Muscle layer of duodenum (tissue), 2 donors: ENCODE measurements around the gene MARF1.
"Not testable (repeated sequence)": the region's sequence is repeated elsewhere in the genome, so short reads cannot be mapped to it uniquely, and the experiment has no call there.

Experiments used
- H3K27ac ChIP-seq: one replicate; pipeline ENCODE4 v1.7.0; 2013; ENCODE audit warnings: mild to moderate bottlenecking, low read length
- H3K27me3 ChIP-seq: one replicate; pipeline ENCODE4 v1.7.0; 2013; ENCODE audit warnings: low read depth, mild to moderate bottlenecking, control low read depth, low read length
- H3K36me3 ChIP-seq, 2 donors: one replicate each; pipeline ENCODE4 v1.7.0; 2013; ENCODE audit warnings: low read length in 2 of 2, control low read depth in 1 of 2, mild to moderate bottlenecking in 1 of 2; ENCODE audit not compliant: insufficient read depth in 2 of 2, control insufficient read depth in 1 of 2
- H3K4me1 ChIP-seq, 2 donors: one replicate each; pipeline ENCODE4 v1.7.0; 2013; ENCODE audit warnings: low read length in 2 of 2, mild to moderate bottlenecking in 2 of 2, control low read depth in 1 of 2, moderate library complexity in 1 of 2; ENCODE audit not compliant: insufficient read depth in 2 of 2, control insufficient read depth in 1 of 2
- H3K4me3 ChIP-seq, 2 donors: one replicate each; pipeline ENCODE4 v1.7.0; 2013; ENCODE audit warnings: low read length in 2 of 2, low read depth in 1 of 2, mild to moderate bottlenecking in 1 of 2
- H3K9me3 ChIP-seq, 2 donors: one replicate each; pipeline ENCODE4 v1.7.0; 2013; ENCODE audit warnings: low read length in 2 of 2, control low read depth in 1 of 2, mild to moderate bottlenecking in 1 of 2; ENCODE audit not compliant: control insufficient read depth in 1 of 2
- donor health status: healthy.

MARF1 gene

GRCh38 chr16:15652293-15653001 lies 9.5 kb upstream of the MARF1 start:
- no peak overlapping the region for H3K27ac ChIP-seq
- H3K4me3 ChIP-seq: no peak overlapping the region
- peaks cover 2 to 48% of the 10 kb centered on the region in 2 donors for H3K4me1 ChIP-seq
- no peaks in the 10 kb centered on the region for H3K36me3 ChIP-seq
- no peaks in the 10 kb centered on the region for H3K27me3 ChIP-seq
- H3K9me3 ChIP-seq: no peaks in the 10 kb centered on the region

- H3K27ac ChIP-seq: peak overlapping the region; percentile 87
- H3K36me3 ChIP-seq: no peaks in the 10 kb centered on the region
- no peaks in the 10 kb centered on the region for H3K9me3 ChIP-seq
- peaks cover 2 to 48% of the 10 kb centered on the region in 2 donors for H3K4me1 ChIP-seq
- no peaks in the 10 kb centered on the region for H3K27me3 ChIP-seq
- H3K4me3 ChIP-seq: peak overlapping the region; percentile 82 to 84
Measured at GRCh38 chr16:15650698-15651171, 7.8 kb upstream of the MARF1 start.

GRCh38 chr16:15650019-15650697 lies 7.2 kb upstream of the MARF1 start, which contains the start of gene NDE1:
Gene NDE1, plus strand, starts transcription at chr16:15650245. Its CDS starts 14,534 bp downstream, at chr16:15664779.
- Histone ChIP-seq H3K27ac (peak within 1 kb of the TSS; percentile 87), H3K4me3 (peak within 1 kb of the TSS; percentile 82 to 84), H3K36me3 (no peaks in the 10 kb centered on the region), H3K9me3 (no peaks in the 10 kb centered on the region), H3K27me3 (no peaks in the 10 kb centered on the region), H3K4me1 (peaks cover 2 to 48% of the 10 kb centered on the region in 2 donors)

- Histone ChIP-seq H3K4me3 (peak overlapping the region; percentile 48 to 84), H3K36me3 (no peaks in the 10 kb centered on the region), H3K4me1 (peaks cover 2 to 43% of the 10 kb centered on the region in 2 donors), H3K9me3 (no peaks in the 10 kb centered on the region), H3K27me3 (no peaks in the 10 kb centered on the region), H3K27ac (peak overlapping the region; percentile 13)
Measured at GRCh38 chr16:15649727-15650018, 6.7 kb upstream of the MARF1 start.

- Histone ChIP-seq H3K4me3 (peak overlapping the region; percentile 48 to 84), H3K4me1 (peaks cover 2 to 40% of the 10 kb centered on the region in 2 donors), H3K27ac (peak overlapping the region; percentile 13)
- H3K27me3 ChIP-seq, H3K9me3 ChIP-seq, H3K36me3 ChIP-seq: not testable (repeated sequence)
Measured at GRCh38 chr16:15649311-15649710, 6.4 kb upstream of the MARF1 start.

GRCh38 chr16:15648135-15648730 lies 5.3 kb upstream of the MARF1 start:
- no peaks in the 10 kb centered on the region for H3K27me3 ChIP-seq
- H3K4me1 ChIP-seq: peaks cover 0 to 35% of the 10 kb centered on the region in 2 donors
- H3K27ac ChIP-seq: no peak overlapping the region
- no peaks in the 10 kb centered on the region for H3K9me3 ChIP-seq
- H3K4me3 ChIP-seq: no peak overlapping the region
- no peaks in the 10 kb centered on the region for H3K36me3 ChIP-seq

GRCh38 chr16:15647294-15648014 lies 4.5 kb upstream of the MARF1 start:
- Histone ChIP-seq H3K36me3 (no peaks in the 10 kb centered on the region), H3K4me3 (no peak overlapping the region), H3K27me3 (no peaks in the 10 kb centered on the region), H3K27ac (no peak overlapping the region), H3K9me3 (no peaks in the 10 kb centered on the region), H3K4me1 (peaks cover 0 to 27% of the 10 kb centered on the region in 2 donors)

GRCh38 chr16:15646557-15647293 lies 3.8 kb upstream of the MARF1 start:
- H3K4me1 ChIP-seq: peaks cover 3 to 26% of the 10 kb centered on the region in 2 donors
- not testable (repeated sequence) for H3K9me3 ChIP-seq, H3K4me3 ChIP-seq, H3K27me3 ChIP-seq, H3K27ac ChIP-seq, H3K36me3 ChIP-seq

GRCh38 chr16:15644962-15645465 lies 2.1 kb upstream of the MARF1 start:
- not testable (repeated sequence) for H3K27me3 ChIP-seq, H3K27ac ChIP-seq, H3K9me3 ChIP-seq, H3K36me3 ChIP-seq, H3K4me3 ChIP-seq
- peaks cover 7 to 35% of the 10 kb centered on the region in 2 donors for H3K4me1 ChIP-seq

- H3K4me3 ChIP-seq: peak overlapping the region in 1 of 2 donors; percentile 97
- no peaks in the 10 kb centered on the region for H3K27me3 ChIP-seq
- no peak overlapping the region for H3K27ac ChIP-seq
- peaks cover 7 to 31% of the 10 kb centered on the region in 2 donors for H3K4me1 ChIP-seq
- no peaks in the 10 kb centered on the region for H3K9me3 ChIP-seq
- H3K36me3 ChIP-seq: no peaks in the 10 kb centered on the region
Measured at GRCh38 chr16:15644267-15644961, 1.5 kb upstream of the MARF1 start.
